ENCODE measurements around the gene DUOX1.
"Not testable (repeated sequence)": the region's sequence is repeated elsewhere in the genome, so short reads cannot be mapped to it uniquely, and the experiment has no call there.

Gene DUOX1

DNA sequence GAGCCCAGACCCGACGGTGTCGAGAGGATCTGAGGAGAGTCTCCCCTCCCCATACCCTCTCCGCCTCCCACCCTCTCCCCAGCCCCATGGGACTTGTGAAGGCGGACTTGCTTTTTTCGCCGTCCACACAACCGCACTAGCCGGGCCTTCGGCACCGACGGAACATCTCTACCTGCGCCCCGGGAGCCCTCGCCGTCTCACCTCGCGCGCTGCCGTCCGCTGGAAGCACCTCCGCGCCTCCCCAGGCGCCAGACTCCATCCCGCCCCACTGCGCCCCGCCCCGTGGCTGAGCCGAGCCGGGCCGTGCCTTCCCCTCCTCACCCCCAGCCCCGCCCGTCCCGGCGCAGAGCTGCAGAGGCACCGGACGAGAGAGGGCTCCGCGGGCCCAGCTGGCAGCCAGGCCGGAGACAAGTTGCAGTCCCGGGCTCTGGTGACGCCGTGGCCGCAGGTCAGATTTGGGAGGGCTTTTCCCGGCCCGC is at the start of gene DUOX1, which contains the start of gene DUOXA1:
TSS of gene DUOX1 (plus strand) at position 344 of the 479 bp plus-strand sequence. CDS start 1,973 bp downstream, outside the sequence.
TSS of gene DUOXA1 (minus strand) at position 229 of the 479 bp plus-strand sequence. CDS start 6,865 bp downstream, outside the sequence.
- Histone ChIP-seq H3K4me3 (peak within 1 kb of the TSS; percentile 34 to 57 (median 46)), H3K27ac (peak within 1 kb of the TSS; percentile 13 to 86 (median 77))

DNA sequence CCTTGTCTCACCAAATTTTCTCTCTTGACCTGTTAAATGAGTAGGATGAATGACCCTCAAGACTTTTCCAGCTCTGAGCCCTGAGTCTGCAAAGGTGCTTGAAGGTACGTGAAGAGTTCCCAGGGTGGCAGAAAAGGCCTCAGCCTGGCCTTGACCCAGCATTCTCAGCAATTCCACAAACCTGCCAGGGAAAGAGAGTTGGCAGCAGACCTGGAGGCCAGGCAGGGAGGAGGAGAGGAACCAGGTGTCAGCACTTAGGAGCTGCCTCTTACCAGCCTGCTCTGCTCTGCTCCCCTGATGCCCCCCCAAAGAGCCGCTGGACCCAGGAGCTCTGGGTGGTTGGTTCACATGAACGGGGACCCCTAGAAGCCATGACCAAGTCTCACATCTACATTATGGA is 49.2 kb upstream of the DUOX1 start:
- H3K4me3 ChIP-seq, H3K27ac ChIP-seq: not testable (repeated sequence)

DNA sequence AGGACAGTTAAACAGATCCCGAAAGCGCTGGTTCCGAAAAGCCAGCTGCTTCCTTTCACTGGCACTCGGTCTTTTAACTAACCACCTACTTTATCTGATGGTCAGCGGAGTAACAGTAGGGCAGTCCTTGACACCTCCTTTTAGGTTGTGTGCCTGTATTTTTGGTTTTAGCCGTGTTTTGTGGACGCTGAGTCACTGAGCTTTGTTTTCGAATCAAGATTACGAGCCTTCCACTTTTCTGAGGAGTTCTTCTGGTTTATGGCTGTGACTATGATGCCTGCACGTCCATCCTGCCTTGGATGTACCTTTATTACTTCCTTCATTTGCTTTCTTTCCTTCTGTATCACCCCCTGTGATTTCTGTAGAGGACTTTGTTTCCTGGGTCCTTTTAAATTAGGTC is 47.4 kb upstream of the DUOX1 start:
- not testable (repeated sequence) for H3K27ac ChIP-seq, H3K4me3 ChIP-seq

DNA sequence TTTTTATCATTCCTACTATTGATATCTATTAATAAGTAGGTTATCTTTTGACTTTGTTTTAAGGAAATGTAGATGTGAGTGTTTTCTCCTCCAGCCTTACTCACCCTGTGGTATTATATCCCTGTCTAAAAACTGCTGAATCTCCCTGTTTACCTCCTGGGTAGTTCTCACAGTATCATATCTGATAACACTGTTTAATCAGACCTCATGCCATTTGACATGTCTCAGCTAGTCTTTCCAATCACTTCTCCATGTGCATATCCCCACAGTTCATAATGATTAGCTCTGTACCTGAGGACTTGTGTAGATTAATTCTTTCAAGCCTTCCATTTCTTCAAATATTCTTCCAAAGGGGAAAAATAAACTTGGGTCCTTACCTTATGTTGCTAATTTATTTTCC is 46.6 kb upstream of the DUOX1 start:
- Histone ChIP-seq H3K27ac (no peak overlapping the region), H3K4me3 (no peak overlapping the region)

DNA sequence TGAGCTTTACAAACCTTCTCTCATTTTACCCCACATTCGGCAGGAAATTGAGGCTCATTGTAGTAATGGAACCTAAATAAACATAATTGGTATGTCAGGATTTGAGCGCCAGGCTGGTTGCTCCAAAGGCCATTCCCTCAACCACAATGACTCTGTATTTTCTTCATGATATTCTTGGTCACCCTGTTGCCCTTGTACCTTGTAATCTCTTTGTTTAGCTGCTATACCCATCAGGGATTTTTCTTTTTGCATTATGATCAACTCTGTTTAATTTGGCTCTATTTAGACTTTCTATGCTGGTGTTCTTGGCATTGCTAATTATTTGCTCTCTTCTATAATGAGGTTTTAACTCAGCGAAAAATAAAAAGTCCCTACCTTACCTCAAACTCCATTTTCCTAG is 45.6 kb upstream of the DUOX1 start:
- H3K4me3 ChIP-seq = no peak overlapping the region
- H3K27ac ChIP-seq = no peak overlapping the region

DNA sequence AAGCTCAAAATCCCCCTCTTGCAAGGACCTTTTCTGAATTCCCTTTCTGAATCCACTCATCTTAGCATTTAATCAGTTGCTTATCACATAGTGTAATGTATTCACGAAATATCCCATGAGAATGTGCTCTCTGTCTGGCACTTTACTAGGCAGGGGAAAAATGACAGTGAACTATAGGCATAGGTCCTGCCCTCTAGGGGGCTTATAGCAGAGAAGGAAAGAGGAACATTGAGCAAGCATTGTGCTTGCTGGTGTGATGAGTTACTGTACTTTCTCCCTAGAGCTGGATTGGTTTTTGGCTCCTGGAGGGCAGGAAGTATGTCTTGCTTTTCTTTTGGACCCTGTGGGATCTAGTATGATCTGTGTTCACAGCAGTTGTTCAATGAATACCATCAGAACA is 42.3 kb upstream of the DUOX1 start:
- Histone ChIP-seq H3K27ac (no peak overlapping the region), H3K4me3 (no peak overlapping the region)

DNA sequence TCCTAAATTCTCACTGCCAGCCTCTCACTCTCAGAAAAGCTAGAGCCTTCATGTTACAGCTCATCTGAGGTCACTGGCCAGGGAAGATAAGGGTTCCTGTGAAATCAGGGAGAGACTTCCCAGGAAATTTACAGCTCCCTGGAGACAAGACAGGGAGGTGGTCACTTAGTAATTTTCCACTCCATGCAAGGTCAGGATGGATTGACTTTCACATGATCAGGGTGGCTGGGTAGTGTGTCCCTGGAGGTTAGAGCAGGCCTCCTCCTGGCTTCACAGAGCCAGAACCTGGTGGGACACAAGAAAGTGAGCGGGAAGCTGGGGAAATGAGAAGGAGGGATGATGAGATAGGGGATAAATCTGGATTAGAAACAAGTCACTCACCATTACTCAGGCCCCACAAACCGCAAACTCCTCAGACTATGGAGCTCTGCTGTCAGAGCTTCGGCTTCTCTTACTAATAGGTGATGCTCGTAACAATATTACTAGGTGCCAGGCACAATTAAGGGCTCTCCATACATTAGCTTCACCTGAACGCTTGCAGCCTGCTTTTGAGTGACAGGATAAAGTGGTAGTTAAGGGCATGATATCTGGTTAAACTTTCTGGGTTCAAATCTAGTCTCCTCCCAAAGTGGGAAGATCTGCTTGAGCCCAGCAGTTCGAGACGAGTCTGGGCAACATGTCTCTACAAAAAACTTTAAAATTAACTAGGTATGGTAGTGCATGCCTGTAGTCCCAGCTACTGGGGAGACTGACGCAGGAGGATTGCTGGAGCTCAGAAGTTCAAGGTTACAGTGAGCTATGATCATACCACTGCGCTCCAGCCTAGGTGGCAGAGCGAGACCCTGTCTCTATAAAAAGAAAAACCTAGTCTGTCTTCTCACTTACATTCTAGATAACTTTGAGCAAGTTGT is 40.7 kb upstream of the DUOX1 start:
- Histone ChIP-seq H3K27ac (no peak overlapping the region), H3K4me3 (no peak overlapping the region)

DNA sequence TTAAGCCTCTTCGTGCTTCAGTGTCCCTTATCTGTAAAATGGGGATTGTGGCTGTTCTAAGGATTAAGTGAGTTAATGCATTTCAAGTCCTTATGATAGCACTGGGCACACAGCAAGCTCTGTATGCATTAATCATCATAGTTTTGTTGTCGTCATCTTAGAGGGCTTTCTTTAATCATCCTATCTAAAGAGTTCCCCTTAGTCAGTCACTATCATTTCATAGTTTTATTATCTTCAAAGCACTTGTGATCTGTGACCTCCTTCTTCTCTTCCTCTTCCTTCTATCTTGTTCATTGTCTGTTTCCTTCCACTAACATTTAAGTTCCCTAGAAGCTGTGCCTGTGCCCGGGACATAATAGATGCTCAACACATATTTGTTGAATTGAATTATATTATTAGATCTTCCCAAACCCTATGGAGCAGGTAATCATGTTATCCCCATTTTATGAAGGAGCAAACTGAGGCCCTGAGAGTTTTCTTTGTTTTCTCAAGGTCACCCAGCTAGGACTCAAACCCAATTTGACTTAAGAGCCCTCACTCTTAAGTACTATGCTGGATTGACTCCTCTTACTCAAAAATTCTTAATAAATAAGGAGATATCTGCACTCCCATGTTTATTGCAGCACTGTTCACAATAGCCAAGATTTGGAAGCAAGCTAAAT is 40.0 kb upstream of the DUOX1 start:
- Histone ChIP-seq H3K27ac (no peak overlapping the region), H3K4me3 (no peak overlapping the region)

DNA sequence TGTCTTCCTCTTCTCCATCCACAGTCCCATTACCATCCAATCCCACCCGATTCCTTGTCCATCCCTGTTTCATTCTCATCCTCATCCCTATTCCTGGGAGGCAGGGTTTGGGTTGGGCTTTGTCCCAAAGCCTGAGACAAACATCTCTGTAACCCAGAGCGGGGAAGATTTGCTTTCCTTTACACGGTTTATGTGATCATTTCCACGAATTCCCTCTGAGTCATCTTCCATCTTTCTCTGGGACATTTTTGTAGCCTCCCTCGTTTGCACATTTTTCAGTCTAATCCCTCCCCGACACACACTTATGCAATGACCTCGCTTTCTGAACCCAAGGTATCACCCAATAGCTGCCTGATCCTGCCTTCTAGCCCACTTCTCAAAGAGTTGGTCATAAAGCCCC is 38.6 kb upstream of the DUOX1 start:
- Histone ChIP-seq H3K4me3 (no peak overlapping the region), H3K27ac (peak overlapping the region in 1 of 21 experiments; percentile 8)

DNA sequence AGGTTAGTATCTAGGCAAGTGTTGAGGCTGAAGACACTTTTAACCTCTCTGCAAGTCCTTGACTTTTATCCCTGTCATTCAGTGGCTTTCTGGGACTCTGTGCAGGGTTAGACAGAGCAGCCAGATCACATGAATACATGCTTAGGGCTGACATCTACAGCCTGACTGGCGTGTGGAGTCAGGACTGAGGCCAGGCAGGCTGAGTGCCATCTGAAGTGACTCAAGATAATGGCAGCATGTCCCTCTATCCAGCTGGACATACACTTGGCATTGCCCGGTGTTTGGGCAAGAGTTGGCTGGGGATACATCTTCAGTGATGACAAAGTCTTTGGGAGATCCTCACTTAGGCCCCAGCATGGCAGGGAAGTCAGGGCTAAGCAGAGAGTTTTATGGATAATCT is 38.2 kb upstream of the DUOX1 start:
- H3K27ac ChIP-seq = peak overlapping the region in 1 of 21 experiments; percentile 8
- H3K4me3 ChIP-seq = no peak overlapping the region

DNA sequence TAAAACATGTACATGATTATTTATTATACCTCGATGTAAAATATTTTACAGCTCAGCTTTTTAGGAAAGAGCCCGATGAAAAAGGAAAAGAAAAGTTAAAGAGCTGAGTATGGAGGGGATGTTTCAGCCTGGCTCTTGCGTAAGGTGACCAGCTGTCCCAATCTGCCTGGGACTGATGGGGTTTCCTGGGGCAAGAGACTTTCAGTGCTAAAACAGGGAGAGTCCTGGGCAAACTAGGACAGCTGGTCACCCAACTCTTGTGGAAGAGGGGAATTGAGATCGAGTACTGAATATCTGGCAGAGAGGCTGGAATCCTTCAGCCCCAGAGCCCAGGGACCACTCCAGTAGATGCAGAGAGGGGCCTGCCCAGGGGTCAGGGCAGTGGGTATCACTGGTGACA is 36.8 kb upstream of the DUOX1 start:
- H3K4me3 ChIP-seq = no peak overlapping the region
- no peak overlapping the region for H3K27ac ChIP-seq

DNA sequence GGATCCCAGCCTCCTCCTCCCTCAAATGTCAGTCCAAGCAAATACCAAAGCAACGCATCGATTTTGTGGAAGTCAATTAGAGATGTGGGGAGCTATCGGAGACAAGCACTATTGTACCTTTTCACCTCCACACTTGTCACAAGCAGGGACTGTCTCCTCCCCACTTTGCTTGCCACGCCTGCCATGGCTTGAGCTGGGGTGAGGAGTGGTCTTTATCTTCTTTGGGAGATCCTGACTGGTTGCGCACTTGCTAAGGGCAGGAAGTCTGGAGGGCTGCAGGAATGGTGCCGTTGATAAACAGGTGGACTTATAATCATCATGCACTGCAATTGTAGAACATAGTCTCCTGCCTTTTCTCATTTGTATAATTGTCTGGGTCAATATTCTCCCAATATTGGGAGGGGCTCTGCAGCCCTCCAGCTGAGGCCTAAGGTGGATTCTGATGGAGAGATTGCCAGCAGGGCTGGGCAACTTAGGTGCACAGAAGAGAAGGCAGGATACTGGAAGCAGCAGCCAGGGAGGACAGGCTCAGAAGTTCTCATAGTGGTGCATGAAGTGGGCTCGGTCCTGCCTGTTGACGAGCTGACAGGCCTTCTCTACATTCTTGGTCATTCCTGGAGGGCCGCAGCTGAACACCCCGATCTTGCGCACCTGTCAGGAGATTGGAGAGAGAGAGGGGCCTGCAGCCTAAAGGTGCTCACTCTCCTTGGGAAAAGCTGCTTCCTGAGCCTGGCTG is 36.0 kb upstream of the DUOX1 start:
- H3K27ac ChIP-seq = no peak overlapping the region

DNA sequence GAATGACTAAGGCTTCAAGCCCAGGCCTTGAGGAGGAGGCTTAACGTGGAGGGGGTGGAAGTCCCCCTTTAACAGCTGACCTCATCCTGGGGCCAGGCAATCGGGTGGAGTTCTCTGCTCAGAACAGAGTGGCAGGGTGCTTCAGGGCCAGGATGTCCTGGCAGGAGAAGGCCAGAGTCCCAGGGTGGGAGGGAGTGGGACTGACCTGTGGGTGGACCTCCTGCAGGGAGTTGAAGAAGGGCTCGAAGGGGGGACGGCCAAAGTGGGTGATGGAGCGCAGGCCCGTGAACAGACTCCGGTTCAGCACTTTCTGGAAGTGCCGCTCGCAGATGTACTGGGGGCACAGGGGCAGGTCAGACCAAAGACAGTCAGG is 35.5 kb upstream of the DUOX1 start:
- no peak overlapping the region for H3K4me3 ChIP-seq
- H3K27ac ChIP-seq = no peak overlapping the region

More for the DNA sequence above, 36.0 kb upstream of the DUOX1 start:
- H3K4me3 ChIP-seq = no peak overlapping the region

DNA sequence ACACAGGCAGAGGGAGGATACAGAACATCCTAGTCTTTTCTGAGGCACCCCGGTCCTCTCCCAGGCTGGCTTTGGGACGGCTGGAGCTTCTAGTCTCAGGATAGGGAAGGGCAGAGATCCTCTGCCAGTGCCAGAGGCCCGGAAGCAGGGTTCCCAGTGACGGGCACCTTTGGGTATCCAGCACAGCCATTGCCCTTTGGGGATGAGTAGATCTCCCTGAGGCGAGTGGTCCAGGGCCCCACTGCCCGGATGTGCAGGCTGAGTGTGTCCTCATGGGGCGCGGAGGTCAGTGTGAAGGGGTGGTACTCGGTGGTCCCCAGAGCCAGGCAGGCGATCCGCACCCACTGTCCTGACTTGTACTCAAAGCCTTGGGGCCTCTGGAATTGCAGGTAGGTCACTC is 34.1 kb upstream of the DUOX1 start:
- H3K4me3 ChIP-seq = no peak overlapping the region
- no peak overlapping the region for H3K27ac ChIP-seq

DNA sequence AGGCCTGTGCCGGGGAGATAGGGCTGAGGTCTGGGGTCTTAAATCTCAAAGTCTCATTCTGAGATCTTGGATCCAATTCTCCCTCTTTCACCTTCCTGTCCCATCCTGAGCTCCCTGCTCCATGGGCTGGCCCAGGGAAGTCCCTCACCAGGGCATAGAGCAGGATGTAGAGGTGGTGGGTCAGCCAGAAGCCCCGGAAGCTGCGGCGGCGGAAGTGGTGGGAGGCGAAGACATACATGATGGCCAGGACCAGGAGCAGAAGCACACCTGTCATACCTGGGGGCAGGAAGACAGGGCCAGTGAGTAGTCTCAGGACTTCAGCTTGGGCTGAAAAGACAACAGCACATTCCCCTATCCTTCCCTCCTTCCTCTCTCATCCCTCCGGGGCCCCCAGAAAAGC is 32.3 kb upstream of the DUOX1 start:
- Histone ChIP-seq H3K27ac (no peak overlapping the region), H3K4me3 (no peak overlapping the region)

DNA sequence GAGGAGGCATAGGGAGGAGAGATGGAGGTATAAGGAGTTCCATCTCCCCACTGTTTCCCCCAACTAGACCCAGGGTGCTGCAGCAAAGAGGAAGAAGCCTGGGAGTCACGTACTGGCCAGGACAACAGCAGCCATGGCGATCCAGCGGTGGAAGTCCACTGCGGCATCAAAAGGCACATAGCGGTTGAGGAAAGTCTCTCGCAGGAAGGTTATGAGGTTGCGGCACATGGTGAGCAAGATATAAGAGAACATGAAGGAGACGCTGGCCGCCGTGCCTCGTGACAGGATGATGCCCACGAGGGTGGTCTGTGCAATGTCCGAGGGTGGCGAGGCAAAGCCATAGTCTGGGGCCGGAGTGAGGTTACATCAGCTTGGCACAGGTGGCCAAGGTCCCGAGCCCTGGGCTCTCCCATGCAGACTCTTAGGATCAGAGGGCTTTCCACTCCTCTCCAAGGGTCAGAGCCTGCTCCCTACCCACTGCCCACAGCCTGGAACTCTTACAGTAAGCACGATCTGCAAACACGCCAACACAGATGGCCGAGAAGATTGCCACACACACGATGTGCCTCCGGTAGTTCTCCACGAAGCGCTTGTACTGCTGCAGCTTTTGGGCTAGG is 30.1 kb upstream of the DUOX1 start:
- H3K4me3 ChIP-seq = no peak overlapping the region
- H3K27ac ChIP-seq = no peak overlapping the region

DNA sequence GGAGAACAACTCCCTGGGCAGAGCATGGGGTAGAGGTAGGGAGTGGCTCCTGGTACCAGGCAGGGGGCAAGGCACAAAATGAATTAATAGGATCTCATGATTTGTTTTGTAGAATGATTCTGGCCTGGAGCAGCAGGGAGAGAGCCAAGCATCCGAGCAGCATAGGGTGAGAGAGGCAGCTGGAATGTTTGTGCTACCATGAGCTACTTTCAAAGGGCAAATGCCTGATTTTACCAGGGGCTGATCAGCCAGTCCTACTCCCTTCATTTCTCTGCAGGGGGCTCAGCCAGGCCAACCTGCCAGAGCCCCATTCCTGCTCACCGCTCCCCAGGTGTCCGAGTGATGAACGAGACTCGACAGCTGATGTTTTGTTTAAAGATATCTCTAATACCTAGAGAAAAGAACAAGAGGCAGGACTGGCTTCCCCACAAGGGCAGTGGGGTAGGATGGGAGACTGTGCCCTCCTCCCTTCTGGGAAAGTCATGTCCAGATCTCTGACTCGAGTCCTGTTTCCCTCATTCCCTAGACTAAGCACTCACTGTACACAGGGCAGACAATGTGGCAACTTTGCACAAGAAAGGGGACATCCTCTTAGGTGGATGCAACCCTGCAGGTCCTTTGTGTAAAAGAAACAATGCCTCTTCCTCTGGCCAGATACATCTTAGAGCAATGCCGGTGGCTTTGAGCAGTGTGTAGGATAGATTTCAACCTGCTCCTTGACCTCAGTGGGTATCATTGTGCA is 28.7 kb upstream of the DUOX1 start:
- H3K27ac ChIP-seq = no peak overlapping the region
- no peak overlapping the region for H3K4me3 ChIP-seq

DNA sequence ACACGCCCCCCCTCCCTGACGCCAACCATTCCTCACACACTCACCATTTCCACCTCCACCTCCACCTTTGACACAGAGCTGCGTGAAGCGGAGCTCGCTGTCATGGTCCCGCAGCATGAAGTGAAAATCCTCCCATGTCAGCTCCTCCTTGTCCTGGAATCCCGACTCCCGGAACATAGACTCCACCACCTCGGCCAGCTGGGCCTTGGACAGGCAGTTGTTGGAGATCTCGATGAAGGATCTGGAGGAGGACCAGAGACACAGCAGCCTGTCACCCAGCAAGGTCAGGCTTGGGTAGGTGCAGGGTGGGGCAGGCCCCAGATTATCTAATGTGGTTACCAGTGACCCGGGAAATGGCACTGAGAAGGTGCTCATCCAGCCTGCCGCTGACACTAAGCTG is 28.0 kb upstream of the DUOX1 start:
- H3K4me3 ChIP-seq = no peak overlapping the region
- no peak overlapping the region for H3K27ac ChIP-seq

DNA sequence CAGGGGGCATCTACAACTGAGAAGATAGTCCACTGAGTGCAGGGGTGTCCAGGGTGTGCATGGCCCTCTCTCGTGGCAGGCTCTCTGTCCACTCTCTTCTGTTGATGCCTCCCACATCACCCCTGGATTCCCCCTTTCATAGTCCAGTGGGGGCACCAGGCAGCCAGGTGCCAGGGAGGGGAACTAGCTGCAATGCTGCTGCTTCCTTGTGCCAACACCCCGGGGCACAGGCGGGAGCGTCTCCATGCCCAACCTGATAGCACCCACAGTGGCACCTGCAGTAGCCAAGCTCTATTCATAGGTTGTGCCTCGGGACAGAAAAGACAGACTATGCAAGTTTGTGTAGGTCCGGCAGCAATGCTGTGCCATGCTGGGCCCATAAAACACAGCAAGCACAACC is 27.6 kb upstream of the DUOX1 start:
- H3K4me3 ChIP-seq = no peak overlapping the region
- H3K27ac ChIP-seq = no peak overlapping the region
